ENCODE measurements around the gene ICE1. TPM values are rescaled to one million over a fixed set of nuclear protein-coding genes. Genes with fewer than 3 reads are reported as not detected.
"Not testable (repeated sequence)": the region's sequence is repeated elsewhere in the genome, so short reads cannot be mapped to it uniquely, and the experiment has no call there.

The ICE1 gene
- total RNA-seq, 1 donor from 2014 or later: 31.8 TPM

DNA sequence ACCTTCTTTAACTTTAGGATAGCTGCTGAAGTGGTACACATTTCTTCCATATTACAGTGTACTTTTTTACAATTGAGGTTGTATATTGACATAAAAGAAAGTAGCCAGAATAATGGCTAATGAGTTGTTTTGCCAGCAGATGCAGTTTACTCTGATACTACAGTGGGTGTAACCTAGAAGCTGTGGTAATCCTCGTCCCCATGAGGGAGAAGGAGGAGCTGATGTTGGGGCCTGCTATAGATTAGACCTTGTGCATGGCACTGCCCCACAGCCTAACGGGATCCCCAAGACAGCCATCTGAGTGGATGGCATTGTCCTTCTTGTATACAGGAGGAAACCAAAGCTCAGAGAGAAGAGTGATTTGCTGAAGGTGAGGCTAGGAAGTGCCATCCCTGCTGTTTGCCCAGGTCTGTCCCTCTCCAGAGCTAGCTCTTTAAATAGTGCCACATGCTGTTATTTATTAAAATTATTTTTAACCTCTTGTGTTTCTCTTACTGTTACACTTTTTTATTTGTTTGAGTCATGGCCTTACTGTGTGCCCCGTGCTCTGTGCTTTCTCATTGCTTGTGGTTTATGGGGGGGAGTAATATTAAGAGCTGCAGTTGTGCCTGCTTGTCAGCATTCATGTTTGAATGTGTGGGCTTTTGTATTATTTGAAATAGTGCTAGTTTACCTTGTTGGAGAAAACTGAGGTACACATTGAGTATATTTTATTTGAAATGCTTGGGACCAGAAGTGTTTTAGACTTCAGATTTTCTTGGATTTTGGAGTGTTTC, 65.3 kb downstream of the ICE1 start:
- peaks cover 19% of the 10 kb centered on the region for H3K36me3 Mint-ChIP-seq (ENCODE audit: low read depth)
- peaks cover 12% of the 10 kb centered on the region for H3K4me1 Mint-ChIP-seq (ENCODE audit: low read depth)
- DNase-seq (ENCODE audit: low spot score): no peak
- H3K9me3 Mint-ChIP-seq: no peaks in the 10 kb centered on the region
- intact Hi-C loops (cut with micrococcal nuclease): no loop called here
- no peak overlapping the region for H3K27ac Mint-ChIP-seq
- H3K27me3 Mint-ChIP-seq (ENCODE audit: low read depth): no peaks in the 10 kb centered on the region
- no peak overlapping the region for H3K4me3 Mint-ChIP-seq (ENCODE audit: low read depth)

DNA sequence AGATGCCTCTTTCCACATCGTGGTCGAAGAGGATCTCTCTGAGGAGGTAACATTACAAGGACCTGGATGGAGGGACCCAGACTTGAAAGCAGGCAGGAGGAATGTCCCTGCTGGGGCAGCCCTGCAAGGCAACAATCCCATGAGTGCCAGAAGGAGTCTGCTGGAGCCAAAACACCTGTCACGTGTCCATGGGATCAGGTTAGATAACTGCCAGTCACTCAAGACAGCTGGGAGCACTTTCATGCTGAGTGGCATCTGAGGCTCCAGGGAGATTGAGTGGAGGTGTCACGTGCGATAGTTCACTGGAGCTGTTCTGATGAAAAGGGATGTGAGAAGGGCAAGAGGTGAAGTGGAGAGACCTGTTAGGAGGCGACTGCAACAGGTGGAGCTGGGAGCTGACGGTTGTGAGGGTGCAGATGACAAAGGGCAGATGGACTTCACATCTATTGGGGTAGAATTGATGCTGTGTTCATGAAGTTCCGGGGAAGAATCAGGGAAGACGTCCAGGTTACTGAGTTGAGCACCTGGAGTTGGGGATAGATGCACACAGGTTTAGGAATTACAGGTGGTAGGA, 68.4 kb downstream of the ICE1 start:
- H3K4me1 Mint-ChIP-seq (ENCODE audit: low read depth): peaks cover 14% of the 10 kb centered on the region
- no peak overlapping the region for H3K27ac Mint-ChIP-seq
- intact Hi-C loops (cut with micrococcal nuclease): loop anchor here (5.0 to 10.0 kb wide), 4 partner anchors 154 to 1086 kb away; no protein-coding TSS in a partner anchor
- H3K27me3 Mint-ChIP-seq (ENCODE audit: low read depth): peaks cover 2% of the 10 kb centered on the region
- DNase-seq (ENCODE audit: low spot score): no peak
- H3K9me3 Mint-ChIP-seq: no peaks in the 10 kb centered on the region
- no peak overlapping the region for H3K4me3 Mint-ChIP-seq (ENCODE audit: low read depth)
- H3K36me3 Mint-ChIP-seq (ENCODE audit: low read depth): peaks cover 15% of the 10 kb centered on the region

DNA sequence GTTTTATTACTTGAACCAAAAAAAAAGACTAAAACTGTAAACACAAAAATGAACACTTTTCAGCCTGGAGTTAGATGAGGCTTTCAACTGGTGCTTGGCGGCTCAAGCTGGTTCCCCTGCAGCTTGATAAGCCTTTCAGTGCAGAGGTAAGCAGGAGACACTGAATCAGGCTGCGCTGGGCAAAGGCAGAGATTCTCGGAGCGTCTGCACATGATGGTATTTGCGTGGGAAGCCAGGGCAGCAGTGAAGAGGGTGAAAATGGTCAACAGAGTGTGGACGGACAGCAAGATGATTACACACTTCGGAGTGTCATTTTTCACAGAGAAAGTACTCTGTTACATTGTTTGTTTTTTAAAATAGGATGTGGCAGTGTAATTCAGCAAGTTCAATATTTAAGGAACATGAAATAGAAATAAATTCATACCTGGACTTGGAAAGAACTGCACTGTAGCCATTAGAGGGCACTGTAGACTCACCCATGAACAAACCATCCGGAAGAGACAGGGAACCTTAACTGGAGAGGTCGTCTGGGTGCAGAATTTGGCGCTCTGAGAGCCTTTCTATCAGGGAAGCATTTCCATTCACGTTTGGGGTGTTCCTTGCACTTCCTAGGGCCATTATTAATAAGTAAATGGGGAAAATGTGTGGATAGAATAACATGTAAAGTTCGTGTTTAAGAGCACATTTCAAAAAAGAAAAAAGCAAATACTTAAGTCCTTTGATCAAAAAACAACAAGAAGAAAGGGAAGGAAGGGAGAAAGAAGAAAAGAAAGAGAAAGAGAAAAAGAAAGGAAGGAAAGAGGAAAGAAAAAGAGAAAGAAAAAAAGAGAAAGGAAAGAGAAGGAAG, 69.8 kb downstream of the ICE1 start:
- Mint-ChIP-seq H3K27me3 (ENCODE audit: low read depth) (peaks cover 12% of the 10 kb centered on the region), H3K27ac (no peak overlapping the region), H3K4me3 (ENCODE audit: low read depth) (peak overlapping the region; percentile 43), H3K9me3 (no peaks in the 10 kb centered on the region), H3K36me3 (ENCODE audit: low read depth) (peaks cover 9% of the 10 kb centered on the region), H3K4me1 (ENCODE audit: low read depth) (peaks cover 10% of the 10 kb centered on the region)
- intact Hi-C loops (cut with micrococcal nuclease): loop anchor here (5.0 to 10.0 kb wide), 4 partner anchors 152 to 1085 kb away; no protein-coding TSS in a partner anchor
- peak; percentile 33 for DNase-seq (ENCODE audit: low spot score)

DNA sequence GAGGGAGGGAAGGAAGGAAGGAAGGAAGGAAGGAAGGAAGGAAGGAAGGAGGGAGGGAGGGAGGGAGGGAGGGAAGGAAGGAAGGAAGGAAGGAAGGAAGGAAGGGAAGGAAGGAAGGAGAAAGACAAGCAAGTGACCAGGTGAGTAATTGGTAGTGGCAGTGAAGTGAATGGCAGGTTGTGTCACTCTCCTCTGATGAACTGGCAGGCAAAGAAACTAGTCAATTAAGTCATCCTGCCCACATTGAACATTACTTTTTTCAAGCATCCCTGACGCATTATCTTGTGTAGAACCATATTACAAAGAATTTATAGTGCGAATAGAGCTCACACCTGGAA, 70.4 kb downstream of the ICE1 start:
- H3K4me3 Mint-ChIP-seq (ENCODE audit: low read depth); DNase-seq (ENCODE audit: low spot score); H3K27ac Mint-ChIP-seq; H3K36me3 Mint-ChIP-seq (ENCODE audit: low read depth); H3K9me3 Mint-ChIP-seq: not testable (repeated sequence)
- Mint-ChIP-seq H3K27me3 (ENCODE audit: low read depth) (peaks cover 13% of the 10 kb centered on the region), H3K4me1 (ENCODE audit: low read depth) (peaks cover 12% of the 10 kb centered on the region)
- intact Hi-C loops (cut with micrococcal nuclease): loop anchor here (5.0 to 10.0 kb wide), 4 partner anchors 152 to 1084 kb away; no protein-coding TSS in a partner anchor

DNA sequence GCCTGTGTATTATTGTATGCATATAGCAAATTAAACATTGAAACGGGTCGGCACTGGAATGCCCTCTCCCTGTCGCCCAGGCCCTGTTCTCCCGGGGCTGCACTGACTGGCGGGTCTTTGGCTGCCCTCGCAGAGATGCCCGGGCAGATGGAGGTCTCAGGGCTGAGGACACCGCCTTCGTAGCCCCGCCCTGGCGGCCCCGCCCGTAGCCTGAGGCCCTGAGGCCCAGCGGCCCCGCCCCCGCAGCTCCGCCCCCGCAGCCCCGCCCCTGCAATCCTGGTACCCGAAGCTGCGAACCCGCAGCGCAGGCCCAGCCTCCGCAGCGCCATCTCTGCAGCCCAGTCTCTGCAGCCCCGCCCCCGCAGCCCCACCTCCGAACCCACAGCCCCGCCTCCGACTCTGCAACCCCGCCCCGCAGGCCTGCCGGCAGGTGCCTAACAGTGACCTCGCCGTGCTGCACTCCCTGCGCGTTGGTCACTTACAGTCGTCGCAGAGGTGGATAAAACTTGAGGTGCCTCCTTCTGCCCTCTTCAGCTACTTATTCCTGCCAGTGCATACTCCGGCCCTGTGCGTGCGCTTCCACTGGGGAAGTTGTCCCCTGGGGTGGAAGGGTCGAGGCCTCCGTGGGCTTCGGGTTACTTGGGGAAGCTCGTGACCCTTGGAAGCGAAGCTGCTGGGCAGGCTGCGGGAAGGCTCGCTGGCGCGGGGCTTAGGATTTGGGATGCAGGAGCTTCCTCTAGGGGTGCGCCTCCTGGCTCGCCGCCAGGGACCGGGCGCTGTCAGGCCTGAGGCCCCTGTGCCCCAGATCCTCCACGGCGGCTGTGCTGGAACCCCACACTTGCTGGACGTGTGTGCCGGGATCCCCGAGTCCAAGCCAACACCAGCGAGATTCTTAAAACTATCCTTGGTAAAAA, 72.3 kb downstream of the ICE1 start:
- peak overlapping the region; percentile 68 for H3K4me3 Mint-ChIP-seq (ENCODE audit: low read depth)
- peaks cover 20% of the 10 kb centered on the region for H3K27me3 Mint-ChIP-seq (ENCODE audit: low read depth)
- intact Hi-C loops (cut with micrococcal nuclease): loop anchor here (5.0 to 10.0 kb wide), 4 partner anchors 150 to 1083 kb away; no protein-coding TSS in a partner anchor
- DNase-seq (ENCODE audit: low spot score): peak; percentile 81
- peaks cover 18% of the 10 kb centered on the region for H3K4me1 Mint-ChIP-seq (ENCODE audit: low read depth)
- H3K36me3 Mint-ChIP-seq (ENCODE audit: low read depth): peaks cover under 1% of the 10 kb centered on the region
- H3K27ac Mint-ChIP-seq: no peak overlapping the region
- no peaks in the 10 kb centered on the region for H3K9me3 Mint-ChIP-seq

DNA sequence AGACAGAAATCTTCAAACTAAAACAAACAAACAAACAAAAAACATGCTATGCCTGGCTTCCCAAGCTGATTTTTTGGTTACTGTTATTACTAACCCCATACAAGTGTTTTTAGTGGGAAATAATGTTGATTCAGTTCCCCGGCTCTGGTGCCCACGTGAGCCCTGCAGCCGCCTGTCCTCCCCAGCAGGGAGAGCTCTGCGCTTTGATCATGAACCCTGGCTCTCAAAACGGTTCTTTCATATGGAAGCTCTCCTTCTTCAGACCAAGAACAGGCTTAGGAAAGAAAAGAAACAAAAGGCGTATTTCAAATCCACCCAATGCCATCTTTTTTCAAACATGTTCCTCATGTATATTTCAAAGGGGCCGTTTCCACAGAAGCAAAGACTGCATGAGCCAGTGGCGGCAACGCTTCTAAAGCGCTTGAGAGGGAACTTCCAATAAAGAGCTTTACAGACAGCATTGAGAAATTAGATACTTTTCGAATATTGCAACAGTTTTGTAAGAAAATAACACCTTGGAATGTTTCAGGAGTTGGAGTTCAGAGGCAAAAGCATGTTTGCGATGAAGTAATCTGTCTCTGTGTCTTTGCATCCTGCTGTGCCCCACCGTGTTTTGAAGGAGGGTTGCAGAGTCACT, 74.8 kb downstream of the ICE1 start:
- H3K4me3 Mint-ChIP-seq (ENCODE audit: low read depth): no peak overlapping the region
- H3K9me3 Mint-ChIP-seq: no peaks in the 10 kb centered on the region
- intact Hi-C loops (cut with micrococcal nuclease): loop anchor here (10.0 kb wide), 3 partner anchors 148 to 388 kb away; no protein-coding TSS in a partner anchor
- no peak overlapping the region for H3K27ac Mint-ChIP-seq
- no peak for DNase-seq (ENCODE audit: low spot score)
- H3K4me1 Mint-ChIP-seq (ENCODE audit: low read depth): peaks cover 19% of the 10 kb centered on the region
- H3K27me3 Mint-ChIP-seq (ENCODE audit: low read depth): peaks cover 23% of the 10 kb centered on the region
- H3K36me3 Mint-ChIP-seq (ENCODE audit: low read depth): no peaks in the 10 kb centered on the region

DNA sequence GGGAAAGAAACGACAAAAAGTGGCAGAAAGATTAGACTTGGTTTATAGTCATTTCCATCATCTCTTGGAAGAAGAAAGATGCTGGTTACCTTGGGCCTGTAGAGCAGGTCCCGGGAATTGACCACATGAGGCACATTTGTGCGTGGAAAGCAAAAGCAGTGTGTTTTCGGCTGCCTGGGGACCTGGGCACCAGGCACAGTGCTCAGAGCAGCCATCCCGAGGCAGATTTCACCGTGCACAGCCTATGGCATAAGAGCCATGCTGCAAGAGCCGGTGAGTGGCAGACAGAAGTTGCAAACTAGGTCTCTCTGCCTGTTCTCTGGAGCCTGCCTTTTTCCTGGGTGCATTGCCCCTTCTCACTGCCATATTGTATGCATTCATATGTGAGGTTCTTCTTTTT, 77.0 kb downstream of the ICE1 start:
- Mint-ChIP-seq H3K4me3 (ENCODE audit: low read depth) (no peak overlapping the region), H3K9me3 (peaks cover 13% of the 10 kb centered on the region), H3K36me3 (ENCODE audit: low read depth) (peaks cover 3% of the 10 kb centered on the region), H3K4me1 (ENCODE audit: low read depth) (peaks cover 12% of the 10 kb centered on the region), H3K27me3 (ENCODE audit: low read depth) (peaks cover 27% of the 10 kb centered on the region), H3K27ac (no peak overlapping the region)
- DNase-seq (ENCODE audit: low spot score): no peak
- intact Hi-C loops (cut with micrococcal nuclease): loop anchor here (10.0 kb wide), 3 partner anchors 145 to 385 kb away; no protein-coding TSS in a partner anchor

DNA sequence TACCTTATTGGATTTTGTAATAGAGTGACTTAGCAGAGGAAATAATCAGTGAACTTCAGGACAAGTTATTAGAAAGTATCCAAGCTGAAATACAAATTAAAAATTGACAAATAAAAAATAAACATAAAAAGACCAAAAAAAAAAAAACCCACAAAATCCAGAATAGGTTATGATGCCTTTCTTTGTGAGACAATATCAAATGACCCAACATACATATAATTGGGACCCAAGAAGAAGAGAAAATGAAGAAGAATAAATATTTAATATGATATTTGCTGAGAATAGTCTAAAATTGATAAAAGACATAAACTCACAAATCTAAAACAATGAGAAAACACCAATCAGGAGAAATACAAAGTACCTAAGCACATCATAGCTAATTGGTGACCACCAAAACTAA, 81.8 kb downstream of the ICE1 start:
- H3K27ac Mint-ChIP-seq: no peak overlapping the region
- H3K4me3 Mint-ChIP-seq (ENCODE audit: low read depth): no peak overlapping the region
- peaks cover 3% of the 10 kb centered on the region for H3K36me3 Mint-ChIP-seq (ENCODE audit: low read depth)
- DNase-seq (ENCODE audit: low spot score): no peak
- intact Hi-C loops (cut with micrococcal nuclease): no loop called here
- H3K9me3 Mint-ChIP-seq: peaks cover 20% of the 10 kb centered on the region
- peaks cover 5% of the 10 kb centered on the region for H3K4me1 Mint-ChIP-seq (ENCODE audit: low read depth)
- H3K27me3 Mint-ChIP-seq (ENCODE audit: low read depth): peaks cover 25% of the 10 kb centered on the region

DNA sequence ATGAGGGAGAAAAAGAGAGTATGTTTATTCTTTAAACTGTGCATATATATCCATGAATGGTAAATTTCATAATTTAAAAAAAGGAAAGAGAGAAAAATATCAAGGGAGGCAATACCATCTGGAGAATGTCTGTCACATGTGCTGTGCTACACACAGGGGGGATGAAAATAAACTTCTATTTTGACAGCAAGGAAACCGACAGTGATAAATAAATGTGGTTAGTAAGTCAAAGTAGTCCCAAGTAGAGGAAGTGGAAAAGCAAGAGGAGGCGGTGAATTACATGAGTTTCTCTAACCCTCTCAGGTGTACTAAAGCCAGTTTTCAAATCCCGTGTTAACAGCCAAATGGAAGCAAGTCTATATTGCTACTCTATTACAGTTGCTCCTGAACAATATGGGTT, 83.3 kb downstream of the ICE1 start:
- Mint-ChIP-seq H3K4me1 (ENCODE audit: low read depth) (peaks cover 3% of the 10 kb centered on the region), H3K27me3 (ENCODE audit: low read depth) (peaks cover 26% of the 10 kb centered on the region), H3K4me3 (ENCODE audit: low read depth) (no peak overlapping the region), H3K27ac (no peak overlapping the region), H3K36me3 (ENCODE audit: low read depth) (peaks cover 3% of the 10 kb centered on the region), H3K9me3 (peaks cover 20% of the 10 kb centered on the region)
- no peak for DNase-seq (ENCODE audit: low spot score)
- intact Hi-C loops (cut with micrococcal nuclease): no loop called here

DNA sequence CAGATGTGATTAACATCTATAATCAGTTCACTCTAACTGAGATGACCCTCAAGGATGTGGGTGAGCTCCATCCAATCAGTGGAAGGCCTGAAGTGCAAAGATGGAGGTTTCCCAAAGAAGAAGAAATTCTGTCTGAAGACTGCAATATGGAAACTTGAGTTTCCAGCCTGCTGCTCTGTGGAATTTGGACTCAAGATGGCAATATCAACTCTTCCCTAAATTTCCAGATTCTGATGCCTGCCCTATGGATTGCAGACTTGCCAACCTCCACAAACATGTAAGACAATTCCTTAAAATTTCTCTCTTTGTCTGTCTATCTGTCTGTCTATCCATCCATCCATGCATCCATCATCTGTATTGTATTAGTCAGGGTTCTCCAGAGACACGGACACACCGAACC, 85.9 kb downstream of the ICE1 start:
- peaks cover 3% of the 10 kb centered on the region for H3K36me3 Mint-ChIP-seq (ENCODE audit: low read depth)
- no peak overlapping the region for H3K4me3 Mint-ChIP-seq (ENCODE audit: low read depth)
- H3K4me1 Mint-ChIP-seq (ENCODE audit: low read depth): peaks cover 3% of the 10 kb centered on the region
- H3K27me3 Mint-ChIP-seq (ENCODE audit: low read depth): peaks cover 24% of the 10 kb centered on the region
- H3K9me3 Mint-ChIP-seq: peaks cover 16% of the 10 kb centered on the region
- no peak for DNase-seq (ENCODE audit: low spot score)
- intact Hi-C loops (cut with micrococcal nuclease): no loop called here
- no peak overlapping the region for H3K27ac Mint-ChIP-seq

DNA sequence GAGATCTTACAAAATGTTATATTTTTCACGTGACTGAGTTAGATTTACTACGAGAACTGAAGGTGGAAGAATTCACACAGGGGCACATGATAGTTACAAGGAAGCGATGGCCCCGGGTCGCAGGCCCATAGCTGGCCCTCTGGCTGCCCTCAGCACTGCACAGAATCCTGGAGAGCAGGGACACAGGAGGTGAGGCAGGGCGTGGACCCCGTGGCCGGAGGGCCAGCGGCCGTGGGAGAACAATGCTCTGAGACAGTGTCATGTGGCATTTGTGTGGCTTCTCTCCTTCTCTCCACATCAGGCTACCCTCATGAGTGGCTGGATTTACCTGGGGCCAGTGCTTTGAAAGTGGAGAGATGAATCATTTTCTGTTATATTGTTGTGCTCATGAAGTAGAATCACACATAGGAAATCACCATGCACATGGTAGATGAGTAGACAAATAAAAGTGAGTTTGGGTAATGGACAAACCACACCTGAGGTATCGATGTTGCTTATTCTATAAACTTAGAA, 89.5 kb downstream of the ICE1 start:
- H3K27ac Mint-ChIP-seq: no peak overlapping the region
- no peak overlapping the region for H3K4me3 Mint-ChIP-seq (ENCODE audit: low read depth)
- H3K27me3 Mint-ChIP-seq (ENCODE audit: low read depth): peaks cover 14% of the 10 kb centered on the region
- H3K36me3 Mint-ChIP-seq (ENCODE audit: low read depth): no peaks in the 10 kb centered on the region
- H3K9me3 Mint-ChIP-seq: no peaks in the 10 kb centered on the region
- intact Hi-C loops (cut with micrococcal nuclease): no loop called here
- no peaks in the 10 kb centered on the region for H3K4me1 Mint-ChIP-seq (ENCODE audit: low read depth)
- no peak for DNase-seq (ENCODE audit: low spot score)

Measured in activated T-helper 2 cell treated with anti-CD3 and anti-CD28 coated beads, Interferon-gamma antibody, Interleukin-2, Interleukin-4, amounts not matched to agents 10 μg/mL and 5 μg/mL and 100 μg/mL, durations not matched to agents 14 hours and 24 hours and 36 hours (primary cell).